Measurements from ENCODE around the gene MEI1.

DNA sequence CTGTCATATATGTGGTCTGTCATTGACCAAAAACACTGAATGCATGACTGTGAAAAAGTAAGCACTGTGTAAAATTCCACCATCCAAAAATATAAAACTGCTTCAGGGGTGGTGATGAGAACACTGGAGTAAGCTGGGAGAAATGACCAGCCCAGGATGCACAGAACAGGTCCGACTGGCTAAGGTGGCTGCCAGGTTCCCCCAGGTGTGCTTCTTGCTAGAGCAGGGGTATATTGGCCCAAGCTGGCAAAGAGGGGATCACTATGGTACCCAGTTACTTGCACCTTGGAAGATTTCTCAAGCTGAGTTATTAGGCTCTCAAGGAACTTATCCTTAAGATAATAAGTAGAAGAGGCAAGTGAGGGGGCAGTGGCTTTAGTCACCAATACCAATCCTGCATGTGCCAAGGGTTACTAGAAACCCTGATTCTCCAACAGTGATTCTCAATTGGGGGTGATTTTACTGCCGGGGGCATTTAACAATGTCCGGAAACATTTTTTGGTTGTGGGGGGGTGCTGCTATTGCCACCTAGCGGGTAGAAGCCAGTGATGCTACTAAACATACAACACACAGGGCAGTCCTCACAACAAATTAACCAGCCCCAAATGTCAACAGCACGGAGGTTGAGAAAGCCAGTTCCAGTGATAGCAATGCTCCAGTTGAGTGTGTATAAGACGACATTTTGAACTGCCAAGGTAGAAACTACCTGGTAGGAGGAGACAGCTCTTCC, 26.4 kb upstream of the MEI1 start:
- TF ChIP-seq, protein P1, sequence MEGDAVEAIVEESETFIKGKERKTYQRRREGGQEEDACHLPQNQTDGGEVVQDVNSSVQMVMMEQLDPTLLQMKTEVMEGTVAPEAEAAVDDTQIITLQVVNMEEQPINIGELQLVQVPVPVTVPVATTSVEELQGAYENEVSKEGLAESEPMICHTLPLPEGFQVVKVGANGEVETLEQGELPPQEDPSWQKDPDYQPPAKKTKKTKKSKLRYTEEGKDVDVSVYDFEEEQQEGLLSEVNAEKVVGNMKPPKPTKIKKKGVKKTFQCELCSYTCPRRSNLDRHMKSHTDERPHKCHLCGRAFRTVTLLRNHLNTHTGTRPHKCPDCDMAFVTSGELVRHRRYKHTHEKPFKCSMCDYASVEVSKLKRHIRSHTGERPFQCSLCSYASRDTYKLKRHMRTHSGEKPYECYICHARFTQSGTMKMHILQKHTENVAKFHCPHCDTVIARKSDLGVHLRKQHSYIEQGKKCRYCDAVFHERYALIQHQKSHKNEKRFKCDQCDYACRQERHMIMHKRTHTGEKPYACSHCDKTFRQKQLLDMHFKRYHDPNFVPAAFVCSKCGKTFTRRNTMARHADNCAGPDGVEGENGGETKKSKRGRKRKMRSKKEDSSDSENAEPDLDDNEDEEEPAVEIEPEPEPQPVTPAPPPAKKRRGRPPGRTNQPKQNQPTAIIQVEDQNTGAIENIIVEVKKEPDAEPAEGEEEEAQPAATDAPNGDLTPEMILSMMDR (IDR thresholded peaks at IDR 0.05) = peak in 1 of 6 experiments; percentile 16
- no peak for TF ChIP-seq POLR2A (IDR thresholded peaks at IDR 0.05)
